DOHH2 (cell line): Measurements from ENCODE around the gene ALX3.

Experiments used
- H3F3A ChIP-seq: fragments of 200-600 bp; sonication (generic), shearing (Covaris generic); 2 replicates; pipeline ENCODE4 v1.6.0; 2016; ENCODE audit warnings: antibody characterized with exemption, mild to moderate bottlenecking; ENCODE audit not compliant: control insufficient read depth, insufficient read depth
- H3K27ac ChIP-seq: fragments of 200-600 bp; sonication (generic); 2 replicates; pipeline ENCODE4 v1.5.1; 2014; ENCODE audit warnings: low read depth, mild to moderate bottlenecking, low read length, moderate library complexity
- H3K27me3 ChIP-seq: fragments of 200-600 bp; sonication (generic); 2 replicates; pipeline ENCODE4 v1.6.1; 2014; ENCODE audit warnings: mild to moderate bottlenecking, low read length, mixed read lengths; ENCODE audit not compliant: control insufficient read depth
- H3K36me3 ChIP-seq: fragments of 200-600 bp; sonication (generic); 2 replicates; pipeline ENCODE4 v1.6.1; 2014; ENCODE audit warnings: mild to moderate bottlenecking, low read length, moderate library complexity, mixed read lengths; ENCODE audit not compliant: control insufficient read depth
- H3K4me1 ChIP-seq: fragments of 200-600 bp; sonication (generic); 2 replicates; pipeline ENCODE4 v1.6.1; 2014; ENCODE audit warnings: mild to moderate bottlenecking, low read length, mixed read lengths; ENCODE audit not compliant: control insufficient read depth
- H3K4me2 ChIP-seq: fragments of 200-600 bp; sonication (generic); 2 replicates; pipeline ENCODE4 v1.6.0; 2014; ENCODE audit warnings: mild to moderate bottlenecking, low read length, moderate library complexity
- H3K4me3 ChIP-seq: fragments of 200-600 bp; sonication (generic); 2 replicates; pipeline ENCODE4 v1.5.1; 2014; ENCODE audit warnings: mild to moderate bottlenecking, low read length, mixed read lengths
- H3K79me2 ChIP-seq: fragments of 200-600 bp; sonication (generic); 2 replicates; pipeline ENCODE4 v1.6.1; 2014; ENCODE audit warnings: mild to moderate bottlenecking, low read length, mixed read lengths; ENCODE audit not compliant: control insufficient read depth
- H3K9me2 ChIP-seq: fragments of 200-600 bp; sonication (generic); replicated peaks from 2 replicates; pipeline ENCODE4 v1.6.1; 2014; ENCODE audit warnings: mild to moderate bottlenecking, low read length, mixed read lengths; ENCODE audit not compliant: control insufficient read depth
- H3K9me3 ChIP-seq: fragments of 200-600 bp; sonication (generic); 2 replicates; pipeline ENCODE4 v1.6.1; 2014; ENCODE audit warnings: antibody characterized with exemption, low read length, mixed read lengths; ENCODE audit not compliant: control insufficient read depth, insufficient read depth
- H4K20me1 ChIP-seq: fragments of 200-600 bp; sonication (generic); 2 replicates; pipeline ENCODE4 v1.6.0; 2014; ENCODE audit warnings: low read depth, mild to moderate bottlenecking, antibody characterized with exemption, low read length, moderate library complexity; ENCODE audit not compliant: control insufficient read depth, insufficient read depth
- CTCF ChIP-seq: fragments of 200-600 bp; sonication (generic); IDR thresholded peaks from one replicate; pipeline ENCODE4 v1.5.1; 2014; ENCODE audit warnings: antibody characterized with exemption, mild to moderate bottlenecking, low read depth, low read length; ENCODE audit not compliant: poor library complexity, severe bottlenecking
- EZH2phosphoT487 ChIP-seq: fragments of 200-600 bp; sonication (generic); IDR thresholded peaks from 2 replicates; pipeline ENCODE4 v1.6.1; 2017; ENCODE audit warnings: borderline replicate concordance, mild to moderate bottlenecking, antibody characterized with exemption, low read length, moderate library complexity, mixed read lengths

The ALX3 gene

DNA sequence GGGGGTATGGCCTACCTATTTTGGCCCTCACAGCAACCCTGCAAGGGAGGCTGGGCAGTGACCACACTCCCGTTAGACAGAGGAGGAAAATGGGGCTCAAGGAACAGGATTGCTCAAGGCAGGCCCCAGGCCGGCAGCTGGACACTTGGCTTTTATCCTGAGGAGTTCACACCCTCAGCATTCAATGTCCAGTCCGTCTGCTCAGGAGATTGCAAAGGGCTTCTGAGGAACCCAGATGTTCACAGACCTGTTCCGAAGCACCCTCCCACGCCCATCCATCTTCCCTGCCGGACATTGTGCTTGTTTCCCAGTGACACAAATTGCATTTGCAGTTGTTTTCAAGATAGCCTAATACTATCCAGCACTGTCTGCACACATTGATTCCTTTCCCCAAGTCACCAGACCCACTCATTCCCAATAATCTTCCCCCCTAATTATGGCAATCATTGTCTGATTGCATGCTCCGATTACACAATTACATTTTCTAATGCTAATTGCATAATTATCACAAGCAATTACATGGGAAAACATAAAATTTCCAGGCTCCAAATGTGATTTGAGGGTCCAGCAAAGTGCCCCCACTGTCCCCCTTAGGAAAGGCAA lies 37.5 kb upstream of the ALX3 start:
- Histone ChIP-seq H3K9me2 (no peaks in the 10 kb centered on the region), H4K20me1 (no peaks in the 10 kb centered on the region), H3K36me3 (no peaks in the 10 kb centered on the region), H3K4me2 (no peak overlapping the region), H3K27ac (no peak overlapping the region), H3K4me1 (peaks cover under 1% of the 10 kb centered on the region), H3K27me3 (peaks cover 32% of the 10 kb centered on the region), H3K9me3 (no peaks in the 10 kb centered on the region), H3F3A (no peaks in the 10 kb centered on the region), H3K4me3 (no peak overlapping the region), H3K79me2 (no peaks in the 10 kb centered on the region)
- no peak for TF ChIP-seq CTCF
- TF ChIP-seq EZH2phosphoT487, result no peak

DNA sequence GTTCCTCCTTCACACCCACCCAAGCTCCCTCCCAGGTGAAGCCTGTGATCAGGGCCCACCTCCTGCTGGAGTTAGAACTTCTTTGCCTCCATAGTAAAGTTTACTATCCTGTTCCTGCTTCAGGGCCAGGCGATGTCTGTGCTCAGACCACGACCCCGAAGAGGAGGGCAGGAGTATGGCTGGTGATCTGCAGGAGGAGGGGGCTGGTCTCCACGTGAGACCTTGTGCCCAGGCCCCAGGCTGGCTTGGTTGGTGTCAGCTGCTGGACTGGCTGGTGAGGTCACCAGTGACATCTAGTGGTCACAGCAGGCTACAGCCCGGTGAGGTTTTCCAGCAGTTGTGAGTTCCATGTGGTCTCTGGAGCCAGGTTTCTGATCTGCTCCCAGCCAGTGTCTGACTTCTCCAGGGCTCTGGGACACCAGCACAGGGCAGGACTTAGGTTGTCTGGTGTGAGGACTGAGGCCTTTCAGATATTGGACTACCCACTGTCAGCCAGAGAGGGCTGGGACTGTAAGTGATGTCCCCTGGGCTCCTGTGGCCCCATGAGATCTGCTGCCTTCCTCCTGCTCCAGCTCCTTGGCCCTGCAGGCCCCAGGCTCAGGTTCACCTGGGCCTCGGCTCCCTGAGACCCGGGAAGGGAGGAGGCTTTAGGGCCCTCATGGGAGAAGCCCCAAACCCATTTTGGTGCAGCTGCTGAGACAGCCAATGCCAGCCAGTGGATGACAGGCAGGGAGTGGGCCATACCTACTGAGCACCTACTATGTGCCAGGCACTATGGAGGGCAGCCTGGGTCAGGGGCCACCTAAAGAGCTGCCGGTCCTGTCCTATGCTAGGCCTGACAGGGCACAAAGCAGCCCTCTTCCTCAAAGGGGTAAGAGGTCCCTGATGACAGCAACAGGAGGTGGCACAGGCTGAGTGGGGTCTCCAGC lies 35.8 kb upstream of the ALX3 start:
- H3K79me2 ChIP-seq, result no peaks in the 10 kb centered on the region

DNA sequence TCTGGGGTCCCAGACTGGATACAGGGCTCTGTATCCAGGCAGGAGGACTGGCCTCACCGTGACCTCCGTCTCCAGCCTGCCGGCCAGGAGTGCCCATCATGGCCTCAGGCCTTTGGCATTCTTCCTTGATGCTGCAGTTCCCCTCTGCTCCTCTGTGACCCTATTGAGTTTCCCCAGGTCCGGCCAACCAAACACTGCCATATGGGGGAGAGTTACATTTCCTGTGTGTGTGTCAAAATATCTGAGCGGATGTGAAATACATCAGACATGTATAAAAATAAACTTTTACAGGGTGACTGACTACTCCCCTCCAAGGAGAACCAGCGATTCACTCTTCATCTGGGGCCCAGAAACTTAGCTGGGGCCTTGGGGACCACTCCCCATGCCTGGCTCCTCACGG lies 31.6 kb upstream of the ALX3 start:
- Histone ChIP-seq H3K36me3 (no peaks in the 10 kb centered on the region), H3K4me2 (peak overlapping the region; percentile 57), H4K20me1 (no peaks in the 10 kb centered on the region), H3K4me1 (peaks cover 15% of the 10 kb centered on the region), H3K9me3 (no peaks in the 10 kb centered on the region), H3K4me3 (peak overlapping the region; percentile 16), H3K9me2 (no peaks in the 10 kb centered on the region), H3K79me2 (no peaks in the 10 kb centered on the region), H3F3A (no peaks in the 10 kb centered on the region), H3K27me3 (peaks cover 2% of the 10 kb centered on the region; the same call in 1 of the 2 replicates), H3K27ac (peak overlapping the region; percentile 22; the same call in 1 of the 2 replicates)
- TF ChIP-seq EZH2phosphoT487, result no peak
- TF ChIP-seq CTCF, result no peak

More for the DNA sequence above, 35.8 kb upstream of the ALX3 start:
- Histone ChIP-seq H3F3A (no peaks in the 10 kb centered on the region), H3K36me3 (no peaks in the 10 kb centered on the region), H3K27ac (no peak overlapping the region), H3K4me1 (peaks cover 15% of the 10 kb centered on the region), H3K27me3 (peaks cover 25% of the 10 kb centered on the region), H3K4me3 (no peak overlapping the region), H3K9me3 (no peaks in the 10 kb centered on the region), H3K4me2 (no peak overlapping the region), H4K20me1 (no peaks in the 10 kb centered on the region), H3K9me2 (no peaks in the 10 kb centered on the region)
- TF ChIP-seq CTCF, result peak; percentile 93
- TF ChIP-seq EZH2phosphoT487, result no peak
